ENCODE data around the gene CSPG5.

DNA sequence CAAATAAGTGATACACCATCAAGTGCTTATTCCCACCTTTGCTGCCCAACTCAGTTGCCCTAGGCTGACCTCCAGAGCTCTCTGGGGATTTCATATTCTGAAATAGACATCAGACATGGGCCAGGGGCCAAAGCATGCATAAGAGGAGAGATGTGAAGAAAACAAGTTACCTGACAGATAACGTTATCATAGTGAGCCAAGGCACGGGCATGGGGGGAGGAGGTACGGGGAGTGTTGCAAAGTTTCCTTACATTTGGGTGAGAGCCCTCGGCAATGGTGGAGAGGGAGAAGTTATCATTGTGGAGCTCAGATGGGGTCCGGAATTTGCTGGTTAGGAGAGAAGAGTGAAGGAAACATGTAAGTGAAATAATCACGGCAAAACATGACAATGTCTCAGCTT, 9.8 kb downstream of the CSPG5 start:
- TF ChIP-seq, protein P1, sequence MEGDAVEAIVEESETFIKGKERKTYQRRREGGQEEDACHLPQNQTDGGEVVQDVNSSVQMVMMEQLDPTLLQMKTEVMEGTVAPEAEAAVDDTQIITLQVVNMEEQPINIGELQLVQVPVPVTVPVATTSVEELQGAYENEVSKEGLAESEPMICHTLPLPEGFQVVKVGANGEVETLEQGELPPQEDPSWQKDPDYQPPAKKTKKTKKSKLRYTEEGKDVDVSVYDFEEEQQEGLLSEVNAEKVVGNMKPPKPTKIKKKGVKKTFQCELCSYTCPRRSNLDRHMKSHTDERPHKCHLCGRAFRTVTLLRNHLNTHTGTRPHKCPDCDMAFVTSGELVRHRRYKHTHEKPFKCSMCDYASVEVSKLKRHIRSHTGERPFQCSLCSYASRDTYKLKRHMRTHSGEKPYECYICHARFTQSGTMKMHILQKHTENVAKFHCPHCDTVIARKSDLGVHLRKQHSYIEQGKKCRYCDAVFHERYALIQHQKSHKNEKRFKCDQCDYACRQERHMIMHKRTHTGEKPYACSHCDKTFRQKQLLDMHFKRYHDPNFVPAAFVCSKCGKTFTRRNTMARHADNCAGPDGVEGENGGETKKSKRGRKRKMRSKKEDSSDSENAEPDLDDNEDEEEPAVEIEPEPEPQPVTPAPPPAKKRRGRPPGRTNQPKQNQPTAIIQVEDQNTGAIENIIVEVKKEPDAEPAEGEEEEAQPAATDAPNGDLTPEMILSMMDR (conservative IDR thresholded peaks at IDR 0.05 in 1 of 2, IDR thresholded peaks at IDR 0.05 in 1 of 2; ENCODE audit: extremely low read depth in 1 of 2, insufficient read depth in 1 of 2, low read depth in 1 of 2, low read length in 2 of 2) = no peak
- no peak for TF ChIP-seq EZH2 (IDR thresholded peaks at IDR 0.05; ENCODE audit: borderline replicate concordance, low read length)
